Subcutaneous adipose tissue (tissue), 4 donors: ENCODE results near the gene CAMSAP1. TPM values are rescaled to one million over a fixed set of nuclear protein-coding genes. Genes with fewer than 3 reads are reported as not detected.

Source experiments
- CTCF ChIP-seq: fragments of 450-650 bp; IDR thresholded peaks from one replicate; pipeline ENCODE4 v1.5.1; 2016; ENCODE audit warnings: low read depth, mild to moderate bottlenecking, control low read depth, antibody characterized with exemption, moderate library complexity
- total RNA-seq, 4 donors: library from RNA; depleted of rRNA; stranded (reverse); fragments of >200 nt; gene quantifications; one replicate each; pipeline ENCODE4 v1.1.0, GENCODE V29; 2016

The CAMSAP1 gene
- total RNA-seq, 4 donors from 2014 or later = 23.6 to 35.0 (median 24.1) TPM

GRCh38 chr9:135876936-135877335 lies 30.4 kb downstream of the CAMSAP1 start:
- no peak for TF ChIP-seq CTCF

- TF ChIP-seq CTCF = no peak
These were observed 32.5 kb downstream of the CAMSAP1 start for GRCh38 chr9:135874859-135875258.

- TF ChIP-seq CTCF = no peak
These were observed 37.4 kb downstream of the CAMSAP1 start for GRCh38 chr9:135869909-135870308.

GRCh38 chr9:135865531-135865930 lies 41.8 kb downstream of the CAMSAP1 start:
- TF ChIP-seq CTCF = no peak

GRCh38 chr9:135864447-135865049 lies 42.8 kb downstream of the CAMSAP1 start:
- no peak for TF ChIP-seq CTCF

GRCh38 chr9:135862809-135863208 lies 44.5 kb downstream of the CAMSAP1 start:
- TF ChIP-seq CTCF = no peak

GRCh38 chr9:135858491-135859185 lies 48.7 kb downstream of the CAMSAP1 start:
- no peak for TF ChIP-seq CTCF
